M059J (cell line): ENCODE data around the gene HSD17B10. TPM values are rescaled to one million over a fixed set of nuclear protein-coding genes. Genes with fewer than 3 reads are reported as not detected.
"Not testable (repeated sequence)": the region's sequence is repeated elsewhere in the genome, so short reads cannot be mapped to it uniquely, and the experiment has no call there.

Experiments used
- DNase-seq: peaks from one replicate; pipeline ENCODE4 v3.0.0-alpha.2; 2012; ENCODE audit warnings: low read depth
- total RNA-seq: library from RNA; depleted of rRNA; stranded (reverse); fragments of >200 nt; shearing (Covaris generic); gene quantifications from 2 replicates; pipeline ENCODE4 v1.2.3, GENCODE V29; 2014; rRNA removed

The HSD17B10 gene
- total RNA-seq, 1 experiment from 2014 or later = 120 TPM

DNA sequence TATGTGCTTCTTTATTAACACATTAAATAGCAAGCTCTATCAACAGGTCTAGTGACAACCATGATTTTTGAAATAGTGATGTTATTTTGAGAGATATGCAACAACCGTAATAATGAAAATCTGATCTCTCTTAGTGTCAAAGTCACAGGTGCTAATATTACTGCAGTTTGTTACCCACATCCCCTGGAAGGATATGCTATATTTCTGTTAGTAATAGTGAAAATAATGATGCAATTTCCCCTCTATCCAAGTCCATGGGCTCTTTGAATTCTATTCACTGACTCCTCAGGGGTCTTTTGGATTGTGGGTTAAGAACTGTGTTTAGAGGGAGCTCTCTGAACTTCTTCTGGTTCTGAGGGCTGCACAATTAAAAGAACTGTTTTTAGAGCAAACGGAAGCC lies 3.0 kb upstream of the HSD17B10 start:
- no peak for DNase-seq

DNA sequence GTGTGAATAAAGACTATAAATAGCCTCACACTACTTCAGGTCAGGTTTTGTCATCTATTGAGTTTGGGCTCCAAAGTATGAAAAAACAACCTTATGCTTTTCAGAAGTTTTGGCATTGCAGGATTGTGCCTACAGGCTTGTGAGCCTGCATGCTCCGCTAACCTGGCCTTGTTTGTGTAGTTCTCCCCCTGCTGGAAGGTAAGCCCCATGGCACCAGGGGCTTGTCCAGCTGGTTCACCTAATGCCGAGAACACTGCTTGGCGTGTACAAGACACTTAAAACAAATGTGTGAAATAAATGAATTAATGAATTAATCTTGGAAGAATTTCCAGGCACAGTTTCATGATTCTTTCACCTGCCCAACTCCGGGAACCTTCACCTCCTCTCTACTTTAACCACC lies 1.8 kb upstream of the HSD17B10 start:
- peak; percentile 71 for DNase-seq

DNA sequence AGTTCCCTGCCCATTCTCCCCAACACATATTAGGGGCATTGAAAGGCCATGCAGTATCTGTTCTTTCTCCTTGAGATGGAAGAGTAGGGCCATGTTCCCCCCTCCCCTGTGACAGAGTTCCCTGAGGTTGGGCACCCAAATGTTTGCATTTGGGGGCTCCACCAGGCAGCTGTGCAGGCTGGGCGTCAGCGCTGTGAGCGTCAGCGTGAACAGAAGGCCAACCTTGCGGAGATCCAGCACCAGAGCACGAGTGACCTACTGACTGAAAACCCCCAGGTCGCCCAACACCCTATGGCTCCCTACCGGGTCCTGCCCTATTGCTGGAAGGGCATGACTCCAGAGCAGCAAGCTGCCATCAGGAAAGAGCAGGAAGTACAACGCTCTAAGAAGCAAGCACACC lies 3.9 kb downstream of the HSD17B10 start:
- no peak for DNase-seq

DNA sequence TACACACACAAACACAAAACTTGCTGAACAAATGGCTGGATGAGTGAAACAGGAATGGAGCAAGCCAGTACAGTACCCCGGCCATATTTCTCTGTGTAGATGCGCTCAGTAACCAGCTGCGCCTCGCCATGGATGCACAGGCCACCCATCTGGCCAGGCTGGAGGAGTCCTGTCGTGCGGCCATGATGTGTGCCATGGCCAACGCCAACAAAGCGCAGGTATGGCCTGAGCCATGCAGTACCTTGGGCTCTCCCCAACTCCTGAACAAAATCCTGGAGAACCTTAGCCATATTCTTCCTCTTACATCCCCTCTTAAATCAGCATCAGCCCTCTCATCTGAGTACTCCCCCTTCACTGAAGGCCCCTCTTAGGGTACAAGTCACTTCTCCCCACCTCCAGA lies 4.4 kb downstream of the HSD17B10 start:
- DNase-seq = no peak

DNA sequence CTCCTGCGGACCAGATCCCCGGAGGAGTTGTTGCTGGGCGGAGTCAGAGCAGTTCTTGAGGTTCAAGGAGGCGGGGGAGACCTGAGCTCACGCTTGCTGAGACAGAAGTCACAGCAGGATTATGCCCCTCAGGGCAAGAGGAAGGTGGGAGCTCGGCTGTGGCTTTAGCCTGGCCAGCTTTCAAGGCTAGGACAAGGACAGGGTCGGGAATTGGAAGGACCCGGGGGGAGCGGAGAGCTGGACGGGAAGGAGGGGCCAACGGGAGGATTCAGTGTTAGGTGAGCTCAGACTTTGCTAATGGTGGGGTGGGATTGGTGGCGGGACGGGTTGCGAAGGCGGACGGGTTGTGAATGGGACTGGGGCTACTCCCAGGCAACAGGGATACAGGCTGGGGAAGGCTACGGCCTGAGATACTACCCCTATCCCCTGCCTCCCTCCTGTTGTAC lies 11.3 kb downstream of the HSD17B10 start, which contains the start of gene RIBC1:
TSS of gene RIBC1 (plus strand) at position 13 of the 446 bp plus-strand sequence. CDS start 3,404 bp downstream, outside the sequence.
- DNase-seq = no peak

DNA sequence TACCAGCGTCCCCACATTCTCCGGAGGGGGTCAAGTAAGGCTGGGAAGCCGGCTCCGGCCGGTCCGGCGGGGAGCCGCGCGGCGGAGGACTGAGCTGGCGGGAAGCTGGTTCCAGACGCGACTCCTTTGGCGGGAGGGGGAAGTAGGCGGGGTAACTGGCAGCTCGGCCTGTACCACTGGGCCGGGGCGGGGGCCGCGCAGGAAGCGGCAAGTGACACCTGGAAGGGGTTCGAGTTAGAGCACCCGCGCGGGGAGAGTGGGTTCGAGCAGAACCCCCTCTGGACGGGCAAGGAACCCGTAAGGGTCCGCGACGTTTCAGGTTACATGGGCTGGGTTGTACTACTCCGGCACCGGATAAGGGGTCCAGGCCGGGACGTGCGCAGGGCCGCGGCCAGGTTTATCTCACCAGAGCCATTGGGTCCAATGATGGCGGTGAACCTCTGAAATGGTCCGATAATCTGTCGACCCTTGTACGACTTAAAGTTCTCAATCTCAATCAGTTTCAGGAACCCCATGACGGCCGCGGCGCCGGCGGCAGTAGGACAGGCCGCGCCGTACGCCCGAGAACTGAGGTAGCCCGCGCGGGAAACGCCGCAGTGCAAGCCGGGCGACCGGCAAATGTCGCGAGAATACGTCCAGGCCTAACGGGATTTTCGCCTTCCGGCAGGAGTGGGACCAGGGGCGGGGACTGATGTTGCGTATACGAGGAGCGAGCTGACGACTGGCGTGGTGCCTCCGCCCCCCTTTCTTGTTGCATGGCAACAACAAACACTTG lies 11.9 kb downstream of the HSD17B10 start, which contains the start of gene SMC1A:
TSS of gene SMC1A (minus strand) at position 569 of the 775 bp plus-strand sequence. CDS start at position 515, 54 bp downstream.
- peak; percentile 97 for DNase-seq

DNA sequence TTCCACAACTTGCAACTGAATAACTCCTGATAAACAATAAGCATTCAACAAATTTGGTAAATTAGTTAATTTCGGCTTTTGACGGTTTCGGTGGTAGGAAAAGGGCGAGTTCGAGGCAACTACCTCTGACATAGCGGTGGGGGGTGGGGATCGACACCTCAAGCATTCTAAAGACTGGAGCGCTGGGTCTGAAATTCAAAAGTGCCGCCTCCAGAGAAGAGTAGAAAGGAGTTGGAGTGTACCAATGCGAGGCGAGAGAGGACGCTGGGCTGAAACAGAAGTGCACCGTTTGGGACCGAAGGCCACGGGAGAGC lies 12.4 kb downstream of the HSD17B10 start:
- DNase-seq = no peak

DNA sequence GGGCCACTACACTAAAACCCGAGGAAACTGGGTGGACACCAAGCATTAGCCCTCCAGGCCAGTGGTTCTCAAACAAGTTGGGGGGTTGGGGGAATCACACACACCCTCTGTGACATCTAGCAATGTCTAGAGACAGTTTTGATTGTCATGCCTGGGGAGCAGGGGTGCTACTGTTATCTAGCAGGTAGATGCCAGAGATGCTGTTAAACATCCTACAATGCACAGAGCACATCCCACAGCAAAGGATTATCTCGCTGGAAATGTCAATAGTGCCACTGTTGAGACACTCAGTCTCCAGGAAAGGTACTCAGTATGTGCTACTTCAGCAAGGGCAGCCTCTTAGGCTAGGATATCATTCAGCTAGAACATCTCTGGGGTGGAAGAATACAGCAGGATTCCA lies 13.0 kb downstream of the HSD17B10 start:
- peak; percentile 7 for DNase-seq

DNA sequence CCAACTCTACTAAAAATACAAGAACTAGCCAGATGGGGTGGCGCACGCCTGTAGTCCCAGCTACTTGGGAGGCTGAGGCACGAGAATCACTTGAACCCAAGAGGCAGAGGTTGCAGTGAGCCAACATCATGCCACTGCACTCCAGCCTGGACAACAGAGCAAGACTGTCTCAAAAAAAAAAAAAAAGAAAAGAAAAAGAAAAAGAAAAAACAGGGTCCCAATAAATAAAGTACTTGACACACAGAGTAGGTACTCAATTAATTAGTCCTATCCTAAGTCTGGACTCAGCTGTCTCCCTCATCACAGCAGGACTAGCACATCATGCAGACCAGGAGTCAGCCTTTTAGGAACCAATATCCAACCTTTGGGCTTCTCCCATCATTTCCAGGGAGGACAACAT lies 13.8 kb downstream of the HSD17B10 start:
- DNase-seq = not testable (repeated sequence)

DNA sequence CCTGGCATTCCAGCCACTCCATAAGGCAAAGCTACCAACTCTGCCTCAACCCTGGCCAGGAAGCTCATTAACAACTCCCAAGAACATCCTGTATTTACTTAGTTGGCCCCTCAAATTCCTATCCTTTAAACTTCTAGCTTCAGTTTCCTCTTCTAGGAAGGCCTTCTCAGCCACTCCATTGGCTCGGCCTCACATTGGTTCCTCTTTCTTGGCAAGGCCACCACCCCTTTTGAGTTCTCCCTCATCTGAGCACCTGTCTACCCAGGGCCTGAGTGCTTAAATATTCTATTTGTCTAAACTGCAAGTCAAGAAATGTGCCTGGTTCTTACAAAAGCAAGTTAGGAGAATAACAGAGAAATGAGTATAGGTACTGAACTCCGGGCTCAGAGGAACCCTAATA lies 21.7 kb downstream of the HSD17B10 start:
- DNase-seq = no peak

DNA sequence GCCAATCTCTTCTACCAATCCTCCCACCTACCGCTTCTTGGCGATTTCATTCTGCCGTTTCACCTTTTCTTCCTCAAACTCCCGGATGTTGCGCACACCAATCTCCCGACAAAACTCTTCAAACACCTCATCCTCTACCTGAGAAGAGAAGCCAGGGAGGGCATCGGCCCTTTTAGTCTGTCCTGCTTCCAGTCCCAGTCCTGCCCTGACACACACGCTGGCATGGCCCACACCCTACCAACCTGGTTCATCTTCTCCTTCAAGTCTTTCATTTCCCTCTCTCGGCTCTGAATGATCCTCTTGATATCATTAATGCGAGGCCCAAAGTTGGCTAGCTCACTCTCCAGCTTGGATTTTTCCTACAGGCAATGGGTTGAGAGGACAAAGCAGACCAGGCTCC lies 30.6 kb downstream of the HSD17B10 start:
- DNase-seq = no peak

DNA sequence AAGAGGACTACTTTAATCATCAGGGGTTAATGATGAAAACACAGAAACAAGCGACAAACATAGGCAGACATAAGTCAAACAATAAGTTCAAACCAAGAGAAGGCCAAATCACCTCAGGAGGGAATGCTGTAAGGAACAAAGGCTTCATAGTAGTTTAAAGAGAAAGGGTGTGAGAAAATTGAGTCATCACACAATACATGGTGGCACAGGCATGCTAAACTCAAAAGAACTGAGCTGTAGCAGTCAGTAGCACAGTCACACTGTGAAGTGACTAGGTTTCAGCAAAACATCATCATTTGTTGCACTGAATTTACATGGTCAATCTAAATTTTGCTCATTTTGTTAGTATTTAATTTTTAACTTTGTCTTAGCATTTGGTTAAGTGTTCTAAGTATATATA lies 36.0 kb downstream of the HSD17B10 start:
- DNase-seq = no peak

DNA sequence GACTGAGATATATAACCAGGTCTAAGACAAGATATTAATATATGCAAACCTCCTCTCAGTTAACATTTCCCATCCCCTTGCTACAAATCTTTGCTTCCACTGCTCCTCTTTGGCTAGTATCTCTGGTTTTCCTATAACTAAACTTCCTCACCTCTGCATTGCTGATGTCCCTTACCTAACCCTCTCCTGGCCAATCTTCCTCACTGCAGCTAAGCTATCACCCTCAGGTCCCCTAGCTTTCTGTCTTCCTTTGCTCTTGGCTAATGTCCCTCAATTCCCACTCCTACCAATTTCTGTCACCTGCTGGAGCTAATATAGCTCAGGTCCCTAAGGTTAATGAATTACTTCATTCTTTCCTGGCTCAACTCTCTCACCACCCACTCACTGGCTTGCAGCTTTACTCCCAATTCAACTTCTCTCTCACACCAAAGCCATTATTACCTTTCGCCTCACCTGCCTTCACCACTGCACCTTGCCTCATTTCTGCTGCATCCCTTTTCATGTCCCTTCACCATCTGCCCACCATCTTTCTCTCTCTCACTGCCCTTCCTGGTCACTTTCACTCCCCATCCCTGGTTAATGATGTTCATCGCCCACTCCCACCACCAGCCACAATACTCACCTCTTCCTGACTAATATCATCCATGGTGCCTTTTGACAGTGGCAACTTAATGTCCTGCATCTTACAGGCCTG lies 38.4 kb downstream of the HSD17B10 start:
- no peak for DNase-seq

DNA sequence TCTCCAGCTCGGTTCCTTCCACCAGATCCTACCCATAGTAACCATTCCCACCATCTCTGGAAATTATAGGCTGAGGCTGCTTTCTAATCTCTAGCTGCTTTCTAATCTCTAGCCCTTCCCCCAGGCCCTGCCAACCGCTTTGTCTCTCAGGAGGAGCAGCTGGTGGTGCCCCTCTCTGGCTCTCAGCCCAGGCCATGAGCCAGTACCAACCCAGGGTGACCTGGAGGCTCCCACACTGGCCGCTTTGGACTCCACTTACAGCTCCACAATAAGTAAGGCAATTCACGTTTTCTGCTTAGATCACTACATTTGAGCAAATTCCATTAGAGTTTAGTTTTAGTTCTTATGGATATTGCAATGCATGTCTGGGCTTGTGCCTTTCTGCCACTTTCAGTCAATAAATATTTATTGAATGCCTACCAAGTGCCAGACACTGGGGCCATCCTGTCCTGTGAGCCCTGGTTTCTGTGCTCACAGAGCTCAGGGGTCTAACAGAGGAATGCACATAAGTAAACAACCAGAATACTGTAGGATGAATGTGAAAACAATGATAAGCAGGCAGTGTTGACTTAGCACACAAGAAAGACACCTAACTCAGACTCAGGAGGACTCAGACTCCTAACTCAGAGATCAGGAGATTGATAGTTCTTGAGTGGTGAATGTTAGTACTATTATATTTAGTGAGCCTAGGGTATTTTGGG lies 50.6 kb downstream of the HSD17B10 start:
- no peak for DNase-seq

Other genes with a start within 250 kb of the HSD17B10 start
- gene KDM5C, start 209.2 kb downstream of the HSD17B10 start, total RNA-seq = 75.3 and 94.5 TPM in 2 replicates
- gene IQSEC2, start 152.8 kb downstream of the HSD17B10 start, total RNA-seq = 18.8 and 20.4 TPM in 2 replicates
- 34.4 and 80.2 TPM in 2 replicates for gene SMC1A, start 11.7 kb downstream of the HSD17B10 start, total RNA-seq
- gene RIBC1, start 11.5 kb downstream of the HSD17B10 start, total RNA-seq = 0.94 and 2.2 TPM in 2 replicates